Neural cell (in vitro differentiated cells): ENCODE data around the gene HYOU1. TPM values are rescaled to one million over a fixed set of nuclear protein-coding genes. Genes with fewer than 3 reads are reported as not detected.

Experiments used
- H2AFZ ChIP-seq: fragments of 200-600, 300-800 bp; sonication (generic), shearing (Covaris generic); 2 replicates; pipeline ENCODE4 v1.6.0; 2014; ENCODE audit warnings: low read depth, mild to moderate bottlenecking, antibody characterized with exemption, low read length, moderate library complexity
- H3F3A ChIP-seq: fragments of 200-600 bp; shearing (Covaris generic); 2 replicates; pipeline ENCODE4 v1.6.1; 2016; ENCODE audit warnings: mild to moderate bottlenecking, moderate library complexity, mixed read lengths, antibody characterized with exemption, low read length; ENCODE audit not compliant: insufficient read depth, poor library complexity, severe bottlenecking
- H3K27ac ChIP-seq: fragments of 200-600, 300-800 bp; sonication (generic), shearing (Covaris generic); 2 replicates; pipeline ENCODE4 v1.5.1; 2014; ENCODE audit warnings: mild to moderate bottlenecking, low read length, moderate library complexity
- H3K27me3 ChIP-seq: fragments of 300-800, 200-600 bp; sonication (generic), shearing (Covaris generic); 2 replicates; pipeline ENCODE4 v1.6.0; 2014; ENCODE audit warnings: mild to moderate bottlenecking, low read depth, low read length, moderate library complexity; ENCODE audit not compliant: insufficient read depth
- H3K36me3 ChIP-seq: fragments of 300-800, 200-600 bp; sonication (generic), shearing (Covaris generic); 2 replicates; pipeline ENCODE4 v1.5.1; 2014; ENCODE audit warnings: mild to moderate bottlenecking, antibody characterized with exemption, low read length, moderate library complexity; ENCODE audit not compliant: insufficient read depth
- H3K4me2 ChIP-seq: fragments of 300-800, 200-600 bp; sonication (generic), shearing (Covaris generic); 2 replicates; pipeline ENCODE4 v1.6.0; 2014; ENCODE audit warnings: mild to moderate bottlenecking, low read length
- H3K4me3 ChIP-seq: fragments of 300-800, 200-600 bp; sonication (generic), shearing (Covaris generic); 2 replicates; pipeline ENCODE4 v1.5.1; 2014; ENCODE audit warnings: mild to moderate bottlenecking, low read length, moderate library complexity
- H3K79me2 ChIP-seq: fragments of 200-600 bp; shearing (Covaris generic); replicated peaks from 2 replicates; pipeline ENCODE4 v1.6.0; 2014; ENCODE audit warnings: mild to moderate bottlenecking, low read length, moderate library complexity; ENCODE audit not compliant: insufficient read depth
- H3K9ac ChIP-seq: fragments of 300-800, 200-600 bp; sonication (generic), shearing (Covaris generic); 2 replicates; pipeline ENCODE4 v1.6.1; 2016; ENCODE audit warnings: mild to moderate bottlenecking, low read length, mixed read lengths
- H3K9me2 ChIP-seq: fragments of 200-600 bp; shearing (Covaris generic); 2 replicates; pipeline ENCODE4 v1.6.1; 2016; ENCODE audit warnings: mild to moderate bottlenecking, low read length, mixed read lengths; ENCODE audit not compliant: insufficient read depth
- H3K9me3 ChIP-seq: fragments of 200-600, 300-800 bp; sonication (generic), shearing (Covaris generic); 2 replicates; pipeline ENCODE4 v1.6.1; 2016; ENCODE audit warnings: mild to moderate bottlenecking, mixed run types, low read length, moderate library complexity, mixed read lengths
- H4K20me1 ChIP-seq: fragments of 200-600 bp; shearing (Covaris generic); 2 replicates; pipeline ENCODE4 v1.6.1; 2016; ENCODE audit warnings: mild to moderate bottlenecking, mixed run types; ENCODE audit not compliant: insufficient read depth
- CTCF ChIP-seq: fragments of 450-650 bp; IDR thresholded peaks from 2 replicates; pipeline ENCODE4 v1.5.1; 2014; ENCODE audit warnings: antibody characterized with exemption, mild to moderate bottlenecking, moderate library complexity; ENCODE audit not compliant: poor library complexity, severe bottlenecking
- EP300 ChIP-seq: fragments of 450-650 bp; conservative IDR thresholded peaks from 2 replicates; pipeline ENCODE4 v1.6.1; 2014; ENCODE audit warnings: antibody characterized with exemption, mild to moderate bottlenecking, moderate library complexity; ENCODE audit not compliant: poor library complexity, severe bottlenecking
- EZH2 ChIP-seq: fragments of 200-600, 300-800 bp; shearing (Covaris generic), sonication (generic); IDR thresholded peaks from 2 replicates; pipeline ENCODE4 v1.6.1; 2014; ENCODE audit warnings: antibody characterized with exemption, low read length, borderline replicate concordance, mild to moderate bottlenecking; ENCODE audit not compliant: insufficient read depth, poor library complexity, severe bottlenecking
- MXI1 ChIP-seq: fragments of 450-650 bp; conservative IDR thresholded peaks from 2 replicates; pipeline ENCODE4 v1.6.1; 2014; ENCODE audit warnings: antibody characterized with exemption, mild to moderate bottlenecking; ENCODE audit not compliant: poor library complexity, severe bottlenecking
- POLR2AphosphoS5 ChIP-seq: IDR thresholded peaks from 2 replicates; pipeline ENCODE4 v1.6.1; 2012
- RAD21 ChIP-seq: fragments of 450-650 bp; conservative IDR thresholded peaks from 2 replicates; pipeline ENCODE4 v1.6.1; 2014; ENCODE audit warnings: antibody characterized with exemption, mild to moderate bottlenecking, moderate library complexity
- REST ChIP-seq: IDR thresholded peaks from 2 replicates; pipeline ENCODE4 v1.6.1; 2012; ENCODE audit warnings: borderline replicate concordance
- SMC3 ChIP-seq: fragments of 450-650 bp; conservative IDR thresholded peaks from 2 replicates; pipeline ENCODE4 v1.6.1; 2014; ENCODE audit warnings: antibody characterized with exemption, mild to moderate bottlenecking, moderate library complexity; ENCODE audit not compliant: poor library complexity
- TAF1 ChIP-seq: IDR thresholded peaks from 2 replicates; pipeline ENCODE4 v1.6.1; 2012; ENCODE audit warnings: low read depth
- polyA plus RNA-seq: library from polyadenylated mRNA; depleted of rRNA; stranded (reverse); fragments of >200 nt; gene quantifications from 2 replicates; pipeline ENCODE4 v1.2.3, GENCODE V29; 2014

Gene HYOU1
- polyA plus RNA-seq, 1 donor from 2014 or later: 68.4 TPM

DNA sequence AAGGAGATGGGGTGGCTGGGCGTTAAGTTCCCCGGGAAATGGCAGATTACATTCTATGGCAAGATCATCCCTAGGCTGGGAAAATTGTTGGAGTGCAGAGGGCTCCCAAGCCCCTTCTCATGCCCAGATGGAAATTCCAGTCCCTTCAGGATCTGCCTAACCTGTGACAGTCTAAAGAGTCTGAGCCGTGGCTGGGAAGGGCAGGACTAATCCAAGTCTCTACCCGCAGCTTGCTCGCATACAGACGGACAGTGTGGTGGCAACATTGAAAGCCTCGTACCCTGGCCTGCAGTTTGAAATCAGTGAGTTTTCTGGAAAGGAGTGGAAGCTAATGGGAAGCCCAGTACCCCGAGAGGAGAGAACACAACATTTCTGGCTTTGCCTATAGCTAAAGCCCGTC lies 31.4 kb upstream of the HYOU1 start:
- Histone ChIP-seq H3K9me2 (no peaks in the 10 kb centered on the region), H3K36me3 (no peaks in the 10 kb centered on the region), H3K27ac (no peak overlapping the region), H3K4me3 (no peak overlapping the region), H3F3A (peaks cover 4% of the 10 kb centered on the region), H3K9me3 (no peaks in the 10 kb centered on the region), H2AFZ (no peak overlapping the region), H3K79me2 (peaks cover 19% of the 10 kb centered on the region), H3K27me3 (no peaks in the 10 kb centered on the region), H4K20me1 (no peaks in the 10 kb centered on the region), H3K9ac (no peak overlapping the region), H3K4me2 (no peak overlapping the region)
- no peak for TF ChIP-seq RAD21
- no peak for TF ChIP-seq CTCF
- TF ChIP-seq EZH2: no peak
- no peak for TF ChIP-seq POLR2AphosphoS5
- TF ChIP-seq MXI1: no peak
- no peak for TF ChIP-seq REST
- TF ChIP-seq SMC3: no peak
- TF ChIP-seq EP300: no peak
- no peak for TF ChIP-seq TAF1

DNA sequence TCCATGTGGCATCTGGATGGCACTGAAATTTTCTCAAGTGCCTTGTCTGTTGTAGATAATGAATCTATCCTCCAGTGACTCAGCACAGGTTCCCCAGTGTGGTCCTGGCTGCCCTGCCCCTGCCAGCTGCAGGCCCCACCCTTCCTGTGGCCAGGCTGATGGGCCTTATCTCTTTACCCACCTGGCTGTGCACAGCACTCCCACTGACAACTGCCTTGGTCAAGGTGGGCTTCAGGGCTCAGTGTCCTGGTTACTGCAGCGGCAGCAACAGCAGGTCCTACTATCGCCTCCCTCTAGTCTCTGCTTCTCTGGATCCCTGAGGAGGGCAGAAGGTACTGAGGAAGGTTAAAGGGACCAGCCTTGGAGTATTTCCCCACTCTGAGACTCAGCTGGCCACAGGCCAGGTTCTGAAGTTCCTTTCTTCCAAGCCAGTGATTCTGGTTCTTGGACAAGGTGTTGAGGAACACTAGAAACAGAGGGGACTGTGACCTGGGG lies 30.8 kb upstream of the HYOU1 start:
- Histone ChIP-seq H3K27me3 (no peaks in the 10 kb centered on the region), H3F3A (peaks cover 4% of the 10 kb centered on the region), H4K20me1 (no peaks in the 10 kb centered on the region), H3K79me2 (peaks cover 13% of the 10 kb centered on the region), H2AFZ (no peak overlapping the region), H3K4me3 (no peak overlapping the region), H3K27ac (no peak overlapping the region), H3K9me3 (no peaks in the 10 kb centered on the region), H3K9ac (no peak overlapping the region), H3K4me2 (no peak overlapping the region), H3K9me2 (no peaks in the 10 kb centered on the region), H3K36me3 (no peaks in the 10 kb centered on the region)
- no peak for TF ChIP-seq SMC3
- no peak for TF ChIP-seq EP300
- TF ChIP-seq REST: no peak
